Erythroblast (primary cell): Measurements from ENCODE around the gene BMPER.

Experiments used
- GATA1 ChIP-seq: IDR thresholded peaks from 2 replicates; pipeline ENCODE4 v1.6.1; 2011; ENCODE audit warnings: low read depth, mild to moderate bottlenecking, control low read depth, low read length, moderate library complexity
- POLR2A ChIP-seq: IDR thresholded peaks from 2 replicates; pipeline ENCODE4 v1.6.1; 2011; ENCODE audit warnings: mild to moderate bottlenecking, low read length

- TF ChIP-seq POLR2A, result no peak
- TF ChIP-seq GATA1, result no peak
These were observed 108.1 kb downstream of the BMPER start for GRCh38 chr7:34013421-34013820.
